Measurements from ENCODE around the gene TMEM94.

DNA sequence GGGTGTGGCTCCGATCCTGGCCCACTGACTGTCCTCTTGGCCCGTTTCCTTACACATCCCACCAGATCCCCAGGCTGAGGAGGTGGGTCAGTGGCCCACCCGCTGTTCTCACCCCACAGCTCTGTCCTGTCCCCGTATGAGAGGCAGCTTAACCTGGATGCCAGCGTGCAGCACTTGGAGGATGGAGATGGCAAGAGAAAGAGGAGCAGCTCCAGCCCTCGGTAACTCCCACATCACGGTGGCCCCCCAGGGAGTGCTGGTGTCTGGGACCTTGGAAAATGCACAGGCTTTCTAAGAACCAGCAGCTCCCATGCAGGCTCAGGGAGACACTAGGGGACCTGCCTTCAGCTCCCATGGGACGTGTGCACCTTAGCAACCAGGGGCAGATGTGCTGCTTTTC is 64.9 kb downstream of the TMEM94 start:
- no peak for TF ChIP-seq FOXA1 (IDR thresholded peaks at IDR 0.05)
- TF ChIP-seq FOXA1 (CRISPR knock-in tag; IDR thresholded peaks at IDR 0.05) = no peak
- no peak for TF ChIP-seq TSC22D2 (CRISPR knock-in tag; IDR thresholded peaks at IDR 0.05; ENCODE audit: borderline replicate concordance)
- TF ChIP-seq, protein P1, sequence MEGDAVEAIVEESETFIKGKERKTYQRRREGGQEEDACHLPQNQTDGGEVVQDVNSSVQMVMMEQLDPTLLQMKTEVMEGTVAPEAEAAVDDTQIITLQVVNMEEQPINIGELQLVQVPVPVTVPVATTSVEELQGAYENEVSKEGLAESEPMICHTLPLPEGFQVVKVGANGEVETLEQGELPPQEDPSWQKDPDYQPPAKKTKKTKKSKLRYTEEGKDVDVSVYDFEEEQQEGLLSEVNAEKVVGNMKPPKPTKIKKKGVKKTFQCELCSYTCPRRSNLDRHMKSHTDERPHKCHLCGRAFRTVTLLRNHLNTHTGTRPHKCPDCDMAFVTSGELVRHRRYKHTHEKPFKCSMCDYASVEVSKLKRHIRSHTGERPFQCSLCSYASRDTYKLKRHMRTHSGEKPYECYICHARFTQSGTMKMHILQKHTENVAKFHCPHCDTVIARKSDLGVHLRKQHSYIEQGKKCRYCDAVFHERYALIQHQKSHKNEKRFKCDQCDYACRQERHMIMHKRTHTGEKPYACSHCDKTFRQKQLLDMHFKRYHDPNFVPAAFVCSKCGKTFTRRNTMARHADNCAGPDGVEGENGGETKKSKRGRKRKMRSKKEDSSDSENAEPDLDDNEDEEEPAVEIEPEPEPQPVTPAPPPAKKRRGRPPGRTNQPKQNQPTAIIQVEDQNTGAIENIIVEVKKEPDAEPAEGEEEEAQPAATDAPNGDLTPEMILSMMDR (CRISPR knock-in tag; IDR thresholded peaks at IDR 0.05) = no peak
- TF ChIP-seq TCF7 (IDR thresholded peaks at IDR 0.05; ENCODE audit: low read depth) = no peak
- no peak for TF ChIP-seq NFYB (CRISPR knock-in tag; IDR thresholded peaks at IDR 0.05)
- TF ChIP-seq, protein P2, sequence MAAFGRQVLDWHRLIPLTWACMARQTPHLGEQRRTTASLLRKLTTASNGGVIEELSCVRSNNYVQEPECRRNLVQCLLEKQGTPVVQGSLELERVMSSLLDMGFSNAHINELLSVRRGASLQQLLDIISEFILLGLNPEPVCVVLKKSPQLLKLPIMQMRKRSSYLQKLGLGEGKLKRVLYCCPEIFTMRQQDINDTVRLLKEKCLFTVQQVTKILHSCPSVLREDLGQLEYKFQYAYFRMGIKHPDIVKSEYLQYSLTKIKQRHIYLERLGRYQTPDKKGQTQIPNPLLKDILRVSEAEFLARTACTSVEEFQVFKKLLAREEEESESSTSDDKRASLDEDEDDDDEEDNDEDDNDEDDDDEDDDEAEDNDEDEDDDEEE (CRISPR knock-in tag; IDR thresholded peaks at IDR 0.05) = no peak
- no peak for TF ChIP-seq BHLHE40 (IDR thresholded peaks at IDR 0.05; ENCODE audit: low read length)
- TF ChIP-seq, protein P3, sequence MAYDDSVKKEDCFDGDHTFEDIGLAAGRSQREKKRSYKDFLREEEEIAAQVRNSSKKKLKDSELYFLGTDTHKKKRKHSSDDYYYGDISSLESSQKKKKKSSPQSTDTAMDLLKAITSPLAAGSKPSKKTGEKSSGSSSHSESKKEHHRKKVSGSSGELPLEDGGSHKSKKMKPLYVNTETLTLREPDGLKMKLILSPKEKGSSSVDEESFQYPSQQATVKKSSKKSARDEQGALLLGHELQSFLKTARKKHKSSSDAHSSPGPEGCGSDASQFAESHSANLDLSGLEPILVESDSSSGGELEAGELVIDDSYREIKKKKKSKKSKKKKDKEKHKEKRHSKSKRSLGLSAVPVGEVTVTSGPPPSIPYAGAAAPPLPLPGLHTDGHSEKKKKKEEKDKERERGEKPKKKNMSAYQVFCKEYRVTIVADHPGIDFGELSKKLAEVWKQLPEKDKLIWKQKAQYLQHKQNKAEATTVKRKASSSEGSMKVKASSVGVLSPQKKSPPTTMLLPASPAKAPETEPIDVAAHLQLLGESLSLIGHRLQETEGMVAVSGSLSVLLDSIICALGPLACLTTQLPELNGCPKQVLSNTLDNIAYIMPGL (CRISPR knock-in tag; IDR thresholded peaks at IDR 0.05; ENCODE audit: borderline replicate concordance in 1 of 2, low read depth in 1 of 2) = no peak
- TF ChIP-seq ZNF354B (CRISPR knock-in tag; IDR thresholded peaks at IDR 0.05) = no peak
- no peak for TF ChIP-seq MAFF (IDR thresholded peaks at IDR 0.05; ENCODE audit: low read depth, low read length)
- TF ChIP-seq, protein P4, sequence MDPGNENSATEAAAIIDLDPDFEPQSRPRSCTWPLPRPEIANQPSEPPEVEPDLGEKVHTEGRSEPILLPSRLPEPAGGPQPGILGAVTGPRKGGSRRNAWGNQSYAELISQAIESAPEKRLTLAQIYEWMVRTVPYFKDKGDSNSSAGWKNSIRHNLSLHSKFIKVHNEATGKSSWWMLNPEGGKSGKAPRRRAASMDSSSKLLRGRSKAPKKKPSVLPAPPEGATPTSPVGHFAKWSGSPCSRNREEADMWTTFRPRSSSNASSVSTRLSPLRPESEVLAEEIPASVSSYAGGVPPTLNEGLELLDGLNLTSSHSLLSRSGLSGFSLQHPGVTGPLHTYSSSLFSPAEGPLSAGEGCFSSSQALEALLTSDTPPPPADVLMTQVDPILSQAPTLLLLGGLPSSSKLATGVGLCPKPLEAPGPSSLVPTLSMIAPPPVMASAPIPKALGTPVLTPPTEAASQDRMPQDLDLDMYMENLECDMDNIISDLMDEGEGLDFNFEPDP (CRISPR knock-in tag; conservative IDR thresholded peaks at IDR 0.05) = no peak
- no peak for TF ChIP-seq CEBPB (IDR thresholded peaks at IDR 0.05; ENCODE audit: borderline replicate concordance, low read depth, low read length)
- TF ChIP-seq BRCA1 (CRISPR knock-in tag; IDR thresholded peaks at IDR 0.05) = no peak

Data from HepG2 (cell line).